Measurements from ENCODE around the gene FKBP2.

DNA sequence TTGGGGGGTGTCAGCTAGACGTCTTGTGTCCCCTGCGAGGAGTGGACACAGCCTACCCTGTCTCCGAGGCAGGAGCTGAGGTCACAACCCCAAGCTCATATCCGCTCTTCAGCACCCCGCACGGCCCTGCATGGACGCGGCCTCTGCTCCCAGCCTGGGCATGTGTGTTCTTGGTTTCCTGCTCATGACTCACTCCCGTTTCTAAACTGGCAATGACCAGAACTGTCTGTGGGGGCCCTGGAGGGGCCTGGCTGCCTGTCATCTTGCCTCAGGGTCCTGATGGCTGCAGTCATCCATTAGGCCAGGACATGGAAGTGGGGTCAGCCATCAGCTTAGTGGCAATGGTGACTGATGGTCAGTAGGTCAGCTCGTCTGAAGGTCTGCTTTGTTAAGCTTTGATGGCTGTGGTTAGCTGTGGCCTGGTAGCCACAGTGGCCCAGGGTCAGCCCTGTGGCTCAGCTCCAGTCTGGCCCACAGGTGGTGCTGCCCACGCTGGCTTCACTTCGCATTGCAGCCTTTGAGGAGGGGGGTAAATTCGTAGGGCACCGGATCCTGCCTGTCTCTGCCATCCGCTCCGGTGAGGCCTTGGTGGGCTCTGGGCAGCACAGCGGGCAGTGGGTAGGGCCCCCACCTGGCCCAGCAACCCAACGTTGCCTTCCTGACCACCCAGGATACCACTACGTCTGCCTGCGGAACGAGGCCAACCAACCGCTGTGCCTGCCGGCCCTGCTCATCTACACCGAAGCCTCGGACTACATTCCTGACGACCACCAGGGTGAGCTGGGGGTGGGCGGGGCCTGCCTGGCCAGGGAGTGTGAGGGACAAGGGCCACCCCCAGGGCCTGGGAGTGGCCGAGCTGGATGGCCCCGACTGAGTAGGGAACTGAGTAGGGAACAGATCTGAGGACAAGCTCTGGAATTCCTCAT is 22.4 kb downstream of the FKBP2 start:
- TF ChIP-seq, protein P1, sequence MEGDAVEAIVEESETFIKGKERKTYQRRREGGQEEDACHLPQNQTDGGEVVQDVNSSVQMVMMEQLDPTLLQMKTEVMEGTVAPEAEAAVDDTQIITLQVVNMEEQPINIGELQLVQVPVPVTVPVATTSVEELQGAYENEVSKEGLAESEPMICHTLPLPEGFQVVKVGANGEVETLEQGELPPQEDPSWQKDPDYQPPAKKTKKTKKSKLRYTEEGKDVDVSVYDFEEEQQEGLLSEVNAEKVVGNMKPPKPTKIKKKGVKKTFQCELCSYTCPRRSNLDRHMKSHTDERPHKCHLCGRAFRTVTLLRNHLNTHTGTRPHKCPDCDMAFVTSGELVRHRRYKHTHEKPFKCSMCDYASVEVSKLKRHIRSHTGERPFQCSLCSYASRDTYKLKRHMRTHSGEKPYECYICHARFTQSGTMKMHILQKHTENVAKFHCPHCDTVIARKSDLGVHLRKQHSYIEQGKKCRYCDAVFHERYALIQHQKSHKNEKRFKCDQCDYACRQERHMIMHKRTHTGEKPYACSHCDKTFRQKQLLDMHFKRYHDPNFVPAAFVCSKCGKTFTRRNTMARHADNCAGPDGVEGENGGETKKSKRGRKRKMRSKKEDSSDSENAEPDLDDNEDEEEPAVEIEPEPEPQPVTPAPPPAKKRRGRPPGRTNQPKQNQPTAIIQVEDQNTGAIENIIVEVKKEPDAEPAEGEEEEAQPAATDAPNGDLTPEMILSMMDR (IDR thresholded peaks at IDR 0.05) = no peak
- no peak for TF ChIP-seq POLR2A (IDR thresholded peaks at IDR 0.05)
- TF ChIP-seq POLR2AphosphoS5 (IDR thresholded peaks at IDR 0.05; ENCODE audit: insufficient read depth in 1 of 2, low read depth in 1 of 2) = no peak
